A549 (cell line): ENCODE measurements around the gene SEC63.

ENCODE experiments used
- RCOR1 ChIP-seq: fragments of 150-350 bp; IDR thresholded peaks from 2 replicates; pipeline ENCODE4 v1.6.1; 2014; ENCODE audit warnings: antibody characterized with exemption, low read length, low read depth
- TF ChIP-seq, protein P1 (sequence below): fragments of 150-350 bp; IDR thresholded peaks from 2 replicates; pipeline ENCODE4 v1.6.1; 2014; ENCODE audit warnings: low read depth, mild to moderate bottlenecking, low read length
- TF ChIP-seq, protein P2 (sequence below): fragments of 200-600 bp; sonication (generic); IDR thresholded peaks from 2 replicates; pipeline ENCODE4 v1.6.1; 2016; ENCODE audit warnings: antibody characterized with exemption, mild to moderate bottlenecking, moderate library complexity
- TF ChIP-seq, protein P3 (sequence below): fragments of >200 bp; sonication (Bioruptor Twin); formaldehyde crosslinking; IDR thresholded peaks from 3 replicates; pipeline ENCODE4 v1.5.1; 2016

DNA sequence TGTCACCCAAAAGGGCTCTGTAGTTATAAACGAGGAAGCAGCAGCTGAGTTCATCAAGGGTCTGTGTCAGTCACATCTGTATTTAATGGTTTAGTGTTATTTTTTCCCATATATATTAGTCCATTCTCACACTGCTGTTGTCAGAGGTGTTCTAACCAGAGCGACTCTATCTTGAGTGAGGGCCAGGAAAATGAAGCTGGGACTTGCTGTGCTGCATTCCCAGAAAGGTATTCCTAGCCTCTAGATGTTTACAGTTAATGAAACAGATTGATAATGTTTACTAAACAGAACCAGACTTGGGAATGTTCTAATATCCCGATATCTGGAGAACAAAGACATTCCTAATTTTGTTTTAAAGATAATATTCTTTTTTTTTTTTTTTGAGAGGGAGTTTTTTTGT is 48.0 kb upstream of the SEC63 start:
- TF ChIP-seq, protein P1, sequence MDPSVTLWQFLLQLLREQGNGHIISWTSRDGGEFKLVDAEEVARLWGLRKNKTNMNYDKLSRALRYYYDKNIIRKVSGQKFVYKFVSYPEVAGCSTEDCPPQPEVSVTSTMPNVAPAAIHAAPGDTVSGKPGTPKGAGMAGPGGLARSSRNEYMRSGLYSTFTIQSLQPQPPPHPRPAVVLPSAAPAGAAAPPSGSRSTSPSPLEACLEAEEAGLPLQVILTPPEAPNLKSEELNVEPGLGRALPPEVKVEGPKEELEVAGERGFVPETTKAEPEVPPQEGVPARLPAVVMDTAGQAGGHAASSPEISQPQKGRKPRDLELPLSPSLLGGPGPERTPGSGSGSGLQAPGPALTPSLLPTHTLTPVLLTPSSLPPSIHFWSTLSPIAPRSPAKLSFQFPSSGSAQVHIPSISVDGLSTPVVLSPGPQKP = no peak
- no peak for TF ChIP-seq RCOR1
- TF ChIP-seq, protein P2, sequence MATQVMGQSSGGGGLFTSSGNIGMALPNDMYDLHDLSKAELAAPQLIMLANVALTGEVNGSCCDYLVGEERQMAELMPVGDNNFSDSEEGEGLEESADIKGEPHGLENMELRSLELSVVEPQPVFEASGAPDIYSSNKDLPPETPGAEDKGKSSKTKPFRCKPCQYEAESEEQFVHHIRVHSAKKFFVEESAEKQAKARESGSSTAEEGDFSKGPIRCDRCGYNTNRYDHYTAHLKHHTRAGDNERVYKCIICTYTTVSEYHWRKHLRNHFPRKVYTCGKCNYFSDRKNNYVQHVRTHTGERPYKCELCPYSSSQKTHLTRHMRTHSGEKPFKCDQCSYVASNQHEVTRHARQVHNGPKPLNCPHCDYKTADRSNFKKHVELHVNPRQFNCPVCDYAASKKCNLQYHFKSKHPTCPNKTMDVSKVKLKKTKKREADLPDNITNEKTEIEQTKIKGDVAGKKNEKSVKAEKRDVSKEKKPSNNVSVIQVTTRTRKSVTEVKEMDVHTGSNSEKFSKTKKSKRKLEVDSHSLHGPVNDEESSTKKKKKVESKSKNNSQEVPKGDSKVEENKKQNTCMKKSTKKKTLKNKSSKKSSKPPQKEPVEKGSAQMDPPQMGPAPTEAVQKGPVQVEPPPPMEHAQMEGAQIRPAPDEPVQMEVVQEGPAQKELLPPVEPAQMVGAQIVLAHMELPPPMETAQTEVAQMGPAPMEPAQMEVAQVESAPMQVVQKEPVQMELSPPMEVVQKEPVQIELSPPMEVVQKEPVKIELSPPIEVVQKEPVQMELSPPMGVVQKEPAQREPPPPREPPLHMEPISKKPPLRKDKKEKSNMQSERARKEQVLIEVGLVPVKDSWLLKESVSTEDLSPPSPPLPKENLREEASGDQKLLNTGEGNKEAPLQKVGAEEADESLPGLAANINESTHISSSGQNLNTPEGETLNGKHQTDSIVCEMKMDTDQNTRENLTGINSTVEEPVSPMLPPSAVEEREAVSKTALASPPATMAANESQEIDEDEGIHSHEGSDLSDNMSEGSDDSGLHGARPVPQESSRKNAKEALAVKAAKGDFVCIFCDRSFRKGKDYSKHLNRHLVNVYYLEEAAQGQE = no peak
- TF ChIP-seq, protein P3, sequence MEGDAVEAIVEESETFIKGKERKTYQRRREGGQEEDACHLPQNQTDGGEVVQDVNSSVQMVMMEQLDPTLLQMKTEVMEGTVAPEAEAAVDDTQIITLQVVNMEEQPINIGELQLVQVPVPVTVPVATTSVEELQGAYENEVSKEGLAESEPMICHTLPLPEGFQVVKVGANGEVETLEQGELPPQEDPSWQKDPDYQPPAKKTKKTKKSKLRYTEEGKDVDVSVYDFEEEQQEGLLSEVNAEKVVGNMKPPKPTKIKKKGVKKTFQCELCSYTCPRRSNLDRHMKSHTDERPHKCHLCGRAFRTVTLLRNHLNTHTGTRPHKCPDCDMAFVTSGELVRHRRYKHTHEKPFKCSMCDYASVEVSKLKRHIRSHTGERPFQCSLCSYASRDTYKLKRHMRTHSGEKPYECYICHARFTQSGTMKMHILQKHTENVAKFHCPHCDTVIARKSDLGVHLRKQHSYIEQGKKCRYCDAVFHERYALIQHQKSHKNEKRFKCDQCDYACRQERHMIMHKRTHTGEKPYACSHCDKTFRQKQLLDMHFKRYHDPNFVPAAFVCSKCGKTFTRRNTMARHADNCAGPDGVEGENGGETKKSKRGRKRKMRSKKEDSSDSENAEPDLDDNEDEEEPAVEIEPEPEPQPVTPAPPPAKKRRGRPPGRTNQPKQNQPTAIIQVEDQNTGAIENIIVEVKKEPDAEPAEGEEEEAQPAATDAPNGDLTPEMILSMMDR = no peak
